CMK (cell line): ENCODE results near the gene TAF11L8.
"Not testable (repeated sequence)": the region's sequence is repeated elsewhere in the genome, so short reads cannot be mapped to it uniquely, and the experiment has no call there.

Experiments used
- DNase-seq: peaks from one replicate; pipeline ENCODE4 v3.0.0-alpha.2; 2010; ENCODE audit warnings: low read depth

TAF11L8 gene

DNA sequence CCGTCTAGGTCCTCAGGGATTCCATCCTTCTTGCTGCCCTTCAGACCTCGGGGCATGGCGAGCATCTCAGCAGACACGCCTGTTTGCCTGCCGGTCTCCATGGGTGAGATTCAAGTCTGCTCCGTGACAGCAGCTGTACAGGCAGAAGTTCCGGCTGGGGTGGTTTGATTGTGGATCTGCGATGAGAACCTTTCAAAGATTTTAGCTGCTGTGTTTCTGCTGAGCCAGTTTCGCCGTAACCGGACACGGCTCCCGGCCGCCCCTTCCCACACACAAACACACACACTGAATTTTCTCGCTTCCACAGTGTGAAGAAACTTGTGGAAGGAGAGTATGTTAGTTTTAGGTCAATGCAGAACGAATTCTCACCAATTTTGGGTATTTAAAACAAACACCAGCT, at the start of gene TAF11L8:
TSS of gene TAF11L8 (minus strand) at position 101 of the 400 bp plus-strand sequence.
- not testable (repeated sequence) for DNase-seq

DNA sequence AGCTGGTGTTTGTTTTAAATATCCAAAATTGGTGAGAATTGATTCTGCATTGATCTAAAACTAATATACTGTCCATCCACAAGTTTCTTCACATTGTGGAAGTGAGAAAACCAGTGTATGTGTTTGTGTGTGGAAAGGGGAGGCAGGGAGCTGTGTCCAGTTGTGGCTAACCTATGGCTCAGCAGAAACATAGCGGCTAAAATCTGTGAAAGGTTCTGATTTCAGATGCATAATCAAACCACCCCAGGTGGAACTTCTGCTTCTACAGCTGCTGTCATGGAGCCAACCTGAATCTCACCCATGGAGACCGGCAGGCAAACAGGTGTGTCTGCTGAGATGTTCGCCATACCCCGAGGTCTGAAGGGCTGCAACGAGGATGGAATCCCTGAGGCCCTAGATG, 43.4 kb upstream of the TAF11L8 start, which contains the start of gene TAF11L14:
TSS of gene TAF11L14 (plus strand) at position 301 of the 400 bp plus-strand sequence.
- no peak for DNase-seq

DNA sequence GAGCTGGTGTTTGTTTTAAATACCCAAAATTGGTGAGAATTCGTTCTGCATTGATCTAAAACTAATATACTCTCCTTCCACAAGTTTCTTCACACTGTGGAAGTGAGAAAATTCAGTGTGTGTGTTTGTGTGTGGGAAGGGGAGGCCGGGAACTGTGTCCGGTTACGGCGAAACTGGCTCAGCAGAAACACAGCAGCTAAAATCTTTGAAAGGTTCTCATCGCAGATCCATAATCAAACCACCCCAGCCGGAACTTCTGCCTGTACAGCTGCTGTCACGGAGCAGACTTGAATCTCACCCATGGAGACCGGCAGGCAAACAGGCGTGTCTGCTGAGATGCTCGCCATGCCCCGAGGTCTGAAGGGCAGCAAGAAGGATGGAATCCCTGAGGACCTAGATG, 41.0 kb upstream of the TAF11L8 start, which contains the start of gene TAF11L13:
TSS of gene TAF11L13 (plus strand) at position 301 of the 400 bp plus-strand sequence.
- not testable (repeated sequence) for DNase-seq

DNA sequence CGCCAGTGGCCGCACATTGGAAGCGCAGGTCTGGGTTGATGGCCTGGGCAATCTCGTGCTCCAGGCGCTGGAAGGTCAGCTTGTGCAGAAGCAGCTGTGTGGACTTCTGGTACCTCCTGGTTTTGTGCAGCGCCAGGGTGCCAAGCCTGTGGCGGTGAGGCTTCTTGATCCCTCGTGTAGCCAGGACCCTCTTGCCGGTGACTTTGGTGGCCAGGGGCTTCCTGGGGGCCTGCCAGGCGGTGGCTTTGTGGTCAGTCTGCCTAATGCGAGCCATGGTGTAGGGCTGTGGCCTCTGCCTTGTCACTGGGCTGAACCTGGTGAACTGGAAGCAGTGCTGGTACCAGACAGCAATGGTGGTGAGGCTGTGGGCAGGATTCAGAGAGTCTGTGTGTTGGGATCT, 34.9 kb upstream of the TAF11L8 start:
- DNase-seq, result no peak

DNA sequence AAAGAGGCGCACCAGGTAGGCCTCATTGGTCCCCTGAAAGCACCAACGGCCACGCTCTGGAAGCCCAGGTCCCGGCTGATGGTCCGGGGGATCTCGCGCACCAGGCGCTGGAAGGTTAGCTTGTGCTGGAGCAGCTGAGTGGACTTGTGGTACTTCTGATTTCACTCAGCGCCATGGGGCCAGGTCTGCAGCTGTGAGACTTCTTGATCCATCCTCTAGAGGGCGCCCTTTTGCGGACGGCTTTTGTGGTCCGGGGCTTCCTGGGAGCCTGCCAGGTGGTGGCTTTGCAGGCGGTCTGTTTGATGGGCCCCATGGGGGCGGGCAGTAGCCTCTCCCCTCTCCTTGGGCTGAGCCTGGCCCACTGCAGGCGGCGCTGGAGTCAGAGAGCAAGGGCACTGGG, 29.9 kb upstream of the TAF11L8 start:
- DNase-seq, result no peak

DNA sequence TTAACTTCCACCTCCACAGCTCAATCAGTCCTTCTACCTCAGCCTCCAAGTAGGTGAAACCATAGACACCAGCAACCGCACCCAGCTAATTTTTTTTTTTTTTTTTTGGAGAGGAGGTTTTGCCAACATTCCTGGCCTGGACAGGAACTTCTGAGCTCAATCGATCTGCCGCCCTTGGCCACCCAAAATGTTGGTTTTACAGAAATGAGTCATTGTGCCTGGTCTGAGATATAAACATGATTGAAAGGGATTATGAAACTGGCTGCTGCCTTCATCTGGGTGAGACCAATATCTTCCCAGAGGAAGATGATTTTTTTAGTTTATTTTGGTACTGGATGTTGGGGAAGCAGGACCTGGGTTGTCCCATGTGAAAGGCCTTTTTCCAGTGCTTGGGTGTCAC, 28.6 kb upstream of the TAF11L8 start:
- no peak for DNase-seq

DNA sequence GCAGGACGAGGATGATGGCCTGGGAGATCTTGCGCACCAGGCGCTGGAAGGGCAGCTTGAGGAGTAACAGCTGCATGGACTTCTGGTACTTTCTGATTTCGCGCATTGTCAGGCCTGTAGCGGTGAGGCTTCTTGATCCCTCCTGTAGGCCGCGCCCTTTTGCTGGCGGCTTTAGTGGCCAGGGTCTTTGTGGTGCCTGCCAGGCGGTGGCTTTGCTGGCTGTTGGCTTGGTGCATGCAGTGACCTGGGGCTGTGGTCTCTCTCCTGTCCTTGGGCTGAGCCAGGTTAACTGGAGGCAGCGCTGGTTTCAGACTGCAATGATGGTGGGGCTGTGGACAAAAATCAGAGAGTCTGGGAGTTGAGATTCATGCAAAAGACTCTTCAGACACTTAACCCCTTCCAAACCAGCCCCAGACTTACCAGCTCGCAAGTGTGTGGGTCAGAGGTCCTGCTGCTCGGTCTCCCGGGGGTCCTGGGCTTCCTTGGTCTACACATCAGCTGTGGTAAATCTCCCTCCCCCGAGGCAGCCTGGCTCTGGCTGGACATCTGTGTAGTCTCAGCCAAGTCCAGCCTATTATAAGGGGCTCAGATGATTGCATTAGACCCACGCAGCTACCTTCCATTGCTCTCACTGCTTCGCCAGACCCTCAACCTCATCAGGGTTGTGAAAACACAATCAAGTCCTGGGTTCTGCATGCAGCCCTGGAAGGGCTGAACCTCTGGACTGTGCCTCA, 24.3 kb upstream of the TAF11L8 start:
- no peak for DNase-seq

DNA sequence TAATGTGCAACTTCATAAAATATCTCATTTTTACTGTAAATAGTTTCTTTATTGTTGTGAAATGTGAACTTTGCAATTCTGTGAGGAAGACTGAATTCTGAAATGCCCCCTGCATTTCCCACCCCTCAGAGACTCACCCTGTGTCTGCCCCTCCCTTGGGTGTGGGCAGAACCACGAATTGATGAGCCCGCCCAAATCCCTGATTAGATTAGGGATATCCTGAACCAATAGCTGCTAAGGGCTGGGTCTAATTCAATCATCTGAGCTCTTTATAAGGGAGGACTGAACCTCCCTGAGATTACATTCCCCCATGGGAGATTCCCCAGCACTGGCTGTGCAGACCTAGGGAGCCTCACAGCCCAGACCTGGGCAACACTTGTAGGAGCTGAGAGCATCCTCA, 19.3 kb upstream of the TAF11L8 start, which contains the start of gene TAF11L12:
TSS of gene TAF11L12 (plus strand) at position 301 of the 400 bp plus-strand sequence.
- DNase-seq, result not testable (repeated sequence)

DNA sequence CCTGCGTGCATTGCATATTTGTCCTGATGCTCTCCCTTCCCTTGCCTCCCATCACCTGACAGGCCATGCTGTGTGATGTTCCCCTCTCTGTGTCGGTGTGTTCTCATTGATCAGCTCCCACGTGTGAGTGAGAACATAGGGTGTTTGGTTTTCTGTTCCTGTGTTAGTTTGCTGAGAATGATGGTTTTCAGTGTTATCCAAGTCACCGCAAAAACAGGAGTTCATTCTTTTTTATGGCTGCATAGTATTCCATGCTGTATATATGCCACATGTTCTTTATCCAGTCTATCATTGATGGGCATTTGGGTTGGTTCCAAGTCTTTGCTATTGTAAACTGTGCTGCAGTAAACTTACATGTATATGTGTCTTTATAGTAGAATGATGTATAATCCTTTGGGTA, 16.7 kb upstream of the TAF11L8 start:
- DNase-seq, result not testable (repeated sequence)

DNA sequence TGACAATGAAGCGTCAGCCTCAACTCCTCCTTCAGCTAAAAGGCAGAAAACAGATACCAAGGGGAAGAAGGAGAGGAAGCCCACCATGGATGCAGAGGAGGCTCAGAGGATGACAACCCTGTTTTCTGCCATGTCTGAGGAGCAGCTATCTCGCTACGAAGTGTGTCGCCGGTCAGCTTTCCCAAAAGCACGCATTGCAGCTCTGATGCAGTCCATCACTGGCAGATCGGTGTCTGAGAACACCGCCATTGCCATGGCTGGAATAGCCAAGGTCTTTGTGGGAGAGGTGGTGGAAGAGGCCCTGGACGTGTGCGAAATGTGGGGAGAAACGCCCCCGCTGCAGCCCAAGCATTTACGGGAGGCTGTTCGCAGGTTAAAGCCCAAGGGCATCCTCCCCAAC, 14.2 kb upstream of the TAF11L8 start:
- DNase-seq, result no peak

DNA sequence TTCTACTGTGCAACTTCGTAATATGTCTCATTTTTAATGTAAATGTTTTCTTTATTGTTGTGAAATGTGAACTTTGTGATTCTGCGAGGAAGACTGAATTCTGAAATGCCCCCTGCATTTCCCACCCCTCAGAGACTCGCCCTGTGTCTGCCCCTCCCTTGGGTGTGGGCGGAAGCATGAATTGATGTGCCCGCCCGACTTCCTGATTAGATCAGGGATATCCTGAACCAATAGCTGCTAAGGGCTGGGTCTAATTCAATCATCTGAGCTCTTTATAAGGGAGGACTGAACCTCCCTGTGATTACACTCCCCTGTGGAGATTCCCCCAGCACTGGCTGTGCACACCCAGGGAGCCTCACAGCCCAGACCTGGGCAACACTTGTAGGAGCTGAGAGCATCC, 13.1 kb upstream of the TAF11L8 start, which contains the start of gene TAF11L11:
TSS of gene TAF11L11 (plus strand) at position 304 of the 400 bp plus-strand sequence.
- not testable (repeated sequence) for DNase-seq

DNA sequence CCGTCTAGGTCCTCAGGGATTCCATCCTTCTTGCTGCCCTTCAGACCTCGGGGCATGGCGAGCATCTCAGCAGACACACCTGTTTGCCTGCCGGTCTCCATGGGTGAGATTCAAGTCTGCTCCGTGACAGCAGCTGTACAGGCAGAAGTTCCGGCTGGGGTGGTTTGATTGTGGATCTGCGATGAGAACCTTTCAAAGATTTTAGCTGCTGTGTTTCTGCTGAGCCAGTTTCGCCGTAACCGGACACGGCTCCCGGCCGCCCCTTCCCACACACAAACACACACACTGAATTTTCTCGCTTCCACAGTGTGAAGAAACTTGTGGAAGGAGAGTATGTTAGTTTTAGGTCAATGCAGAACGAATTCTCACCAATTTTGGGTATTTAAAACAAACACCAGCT, 7.0 kb upstream of the TAF11L8 start, which contains the start of gene TAF11L10:
TSS of gene TAF11L10 (minus strand) at position 101 of the 400 bp plus-strand sequence.
- not testable (repeated sequence) for DNase-seq

DNA sequence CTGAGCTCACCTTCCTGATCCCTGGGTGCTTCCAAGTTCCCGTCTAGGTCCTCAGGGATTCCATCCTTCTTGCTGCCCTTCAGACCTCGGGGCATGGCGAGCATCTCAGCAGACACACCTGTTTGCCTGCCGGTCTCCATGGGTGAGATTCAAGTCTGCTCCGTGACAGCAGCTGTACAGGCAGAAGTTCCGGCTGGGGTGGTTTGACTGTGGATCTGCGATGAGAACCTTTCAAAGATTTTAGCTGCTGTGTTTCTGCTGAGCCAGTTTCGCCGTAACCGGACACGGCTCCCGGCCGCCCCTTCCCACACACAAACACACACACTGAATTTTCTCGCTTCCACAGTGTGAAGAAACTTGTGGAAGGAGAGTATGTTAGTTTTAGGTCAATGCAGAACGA, 3.5 kb upstream of the TAF11L8 start, which contains the start of gene TAF11L9:
TSS of gene TAF11L9 (minus strand) at position 140 of the 400 bp plus-strand sequence.
- not testable (repeated sequence) for DNase-seq

DNA sequence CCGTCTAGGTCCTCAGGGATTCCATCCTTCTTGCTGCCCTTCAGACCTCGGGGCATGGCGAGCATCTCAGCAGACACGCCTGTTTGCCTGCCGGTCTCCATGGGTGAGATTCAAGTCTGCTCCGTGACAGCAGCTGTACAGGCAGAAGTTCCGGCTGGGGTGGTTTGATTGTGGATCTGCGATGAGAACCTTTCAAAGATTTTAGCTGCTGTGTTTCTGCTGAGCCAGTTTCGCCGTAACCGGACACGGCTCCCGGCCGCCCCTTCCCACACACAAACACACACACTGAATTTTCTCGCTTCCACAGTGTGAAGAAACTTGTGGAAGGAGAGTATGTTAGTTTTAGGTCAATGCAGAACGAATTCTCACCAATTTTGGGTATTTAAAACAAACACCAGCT, 5.1 kb downstream of the TAF11L8 start, which contains the start of gene TAF11L7:
TSS of gene TAF11L7 (minus strand) at position 101 of the 400 bp plus-strand sequence.
- DNase-seq, result not testable (repeated sequence)
